Caco-2 (cell line): ENCODE measurements around the gene FGD1. TPM values are rescaled to one million over a fixed set of nuclear protein-coding genes. Genes with fewer than 3 reads are reported as not detected.

Source experiments
- BruUV-seq: library from RNA; stranded (reverse); fragments of 400-500 nt; replicated peaks from 2 replicates; lab custom pipeline; 2021; lab: Mats Ljungman, UMichigan
- CTCF ChIA-PET: fragments of 300-600 bp; sonication (Branson Sonifier 250); formaldehyde crosslinking; loops from one replicate; lab custom pipeline; 2022; ENCODE audit warnings: antibody characterized with exemption; lab: Charles Lee
- POLR2A ChIA-PET: fragments of 300-600 bp; sonication (Branson Sonifier 250); formaldehyde crosslinking; loops from one replicate; lab custom pipeline; 2022; ENCODE audit warnings: antibody characterized with exemption; lab: Charles Lee
- DNase-seq, 2 experiments: peaks; one replicate each; pipeline versions ENCODE4 v3.0.0 to v3.0.0-alpha.2; 2020 to 2022
- H3K27me3 ChIP-seq: replicated peaks from 2 replicates; pipeline ENCODE4 v1.6.0; 2011; ENCODE audit warnings: low read length; ENCODE audit not compliant: control insufficient read depth, insufficient read depth
- H3K36me3 ChIP-seq: 2 replicates; pipeline ENCODE4 v1.5.1; 2011; ENCODE audit warnings: low read length; ENCODE audit not compliant: control insufficient read depth, insufficient read depth
- H3K4me1 ChIP-seq: fragments of 250-450 bp; sonication (Bioruptor Pico); 2 replicates; pipeline ENCODE4 v1.5.1; 2020; ENCODE audit warnings: mild to moderate bottlenecking
- H3K4me3 ChIP-seq: 2 replicates; pipeline ENCODE4 v1.5.1; 2011; ENCODE audit warnings: low read depth, mild to moderate bottlenecking, control low read depth, low read length
- H3K9me3 ChIP-seq: fragments of 250-450 bp; sonication (Bioruptor Pico); 2 replicates; pipeline ENCODE4 v1.5.1; 2020; ENCODE audit warnings: mild to moderate bottlenecking, moderate library complexity
- H3K27ac Mint-ChIP-seq: one replicate; pipeline ENCODE4 v1.8.0; 2022; ENCODE audit warnings: mixed read lengths; ENCODE audit not compliant: unreplicated experiment
- H3K27me3 Mint-ChIP-seq: one replicate; pipeline ENCODE4 v1.8.0; 2022; ENCODE audit warnings: mixed read lengths; ENCODE audit not compliant: insufficient read depth, unreplicated experiment
- H3K36me3 Mint-ChIP-seq: one replicate; pipeline ENCODE4 v1.8.0; 2022; ENCODE audit warnings: mild to moderate bottlenecking, mixed read lengths; ENCODE audit not compliant: insufficient read depth, unreplicated experiment
- H3K4me1 Mint-ChIP-seq: one replicate; pipeline ENCODE4 v1.8.0; 2022; ENCODE audit warnings: low read depth, mixed read lengths; ENCODE audit not compliant: unreplicated experiment
- H3K4me3 Mint-ChIP-seq: one replicate; pipeline ENCODE4 v1.8.0; 2022; ENCODE audit warnings: mild to moderate bottlenecking, moderate library complexity, mixed read lengths; ENCODE audit not compliant: unreplicated experiment
- H3K9me3 Mint-ChIP-seq: one replicate; pipeline ENCODE4 v1.8.0; 2022; ENCODE audit warnings: mixed read lengths; ENCODE audit not compliant: unreplicated experiment
- CTCF ChIP-seq, 2 experiments: fragments of 200-600 bp in 1 of 2; IDR thresholded peaks; 1 replicate in 1 of 2; 2 replicates in 1 of 2; pipeline versions ENCODE4 v1.5.1 to v1.8.0; 2011 to 2022; ENCODE audit warnings: antibody characterized with exemption in 1 of 2, control low read depth in 1 of 2, inconsistent platforms in 1 of 2, low read depth in 1 of 2, low read length in 1 of 2, mild to moderate bottlenecking in 1 of 2, moderate library complexity in 1 of 2; ENCODE audit not compliant: insufficient read depth in 1 of 2, severe bottlenecking in 1 of 2, unreplicated experiment in 1 of 2
- intact Hi-C: fragments of 100-400 bp; cut with micrococcal nuclease; formaldehyde crosslinking; loops from one replicate; pipeline ENCODE4 v1.10.0; 2022; ENCODE audit not compliant: unreplicated experiment
- total RNA-seq: library from RNA; stranded (reverse); gene quantifications from 2 replicates; pipeline ENCODE4 v1.2.3, GENCODE V29; 2022

Gene FGD1
- total RNA-seq, 1 experiment from 2014 or later: 4.2 TPM

GRCh38 chrX:54411732-54412131 is 84.3 kb downstream of the FGD1 start:
- Histone ChIP-seq H3K9me3 (no peaks in the 10 kb centered on the region), H3K27me3 (no peaks in the 10 kb centered on the region), H3K36me3 (no peaks in the 10 kb centered on the region), H3K4me3 (no peak overlapping the region), H3K4me1 (no peaks in the 10 kb centered on the region)
- POLR2A ChIA-PET: no interaction called here
- Mint-ChIP-seq H3K9me3 (no peaks in the 10 kb centered on the region), H3K36me3 (no peaks in the 10 kb centered on the region), H3K4me1 (no peaks in the 10 kb centered on the region), H3K27ac (no peak overlapping the region), H3K4me3 (no peak overlapping the region), H3K27me3 (no peaks in the 10 kb centered on the region)
- no TSS peak for BruUV-seq
- intact Hi-C loops: no loop called here
- CTCF ChIA-PET: no interaction called here
- DNase-seq: no peak
- no peak for TF ChIP-seq CTCF (IDR thresholded peaks at IDR 0.05; ENCODE audit: insufficient read depth in 1 of 2, low read depth in 1 of 2, low read length in 1 of 2, severe bottlenecking in 1 of 2, unreplicated experiment in 1 of 2)

GRCh38 chrX:54407266-54407665 is 88.8 kb downstream of the FGD1 start:
- intact Hi-C loops: no loop called here
- no peak for TF ChIP-seq CTCF (IDR thresholded peaks at IDR 0.05; ENCODE audit: insufficient read depth in 1 of 2, low read depth in 1 of 2, low read length in 1 of 2, severe bottlenecking in 1 of 2, unreplicated experiment in 1 of 2)
- H3K4me3 Mint-ChIP-seq: no peak overlapping the region
- H3K9me3 Mint-ChIP-seq: no peaks in the 10 kb centered on the region
- no peaks in the 10 kb centered on the region for H3K36me3 Mint-ChIP-seq
- CTCF ChIA-PET: no interaction called here
- Histone ChIP-seq H3K4me3 (no peak overlapping the region), H3K27me3 (no peaks in the 10 kb centered on the region), H3K4me1 (no peaks in the 10 kb centered on the region), H3K9me3 (no peaks in the 10 kb centered on the region), H3K36me3 (no peaks in the 10 kb centered on the region)
- POLR2A ChIA-PET: no interaction called here
- DNase-seq: no peak
- H3K27me3 Mint-ChIP-seq: peaks cover 3% of the 10 kb centered on the region
- H3K27ac Mint-ChIP-seq: no peak overlapping the region
- no peaks in the 10 kb centered on the region for H3K4me1 Mint-ChIP-seq
- no TSS peak for BruUV-seq

- intact Hi-C loops: no loop called here
- no peak overlapping the region for H3K4me3 Mint-ChIP-seq
- H3K9me3 Mint-ChIP-seq: no peaks in the 10 kb centered on the region
- TF ChIP-seq CTCF (IDR thresholded peaks at IDR 0.05; ENCODE audit: insufficient read depth in 1 of 2, low read depth in 1 of 2, low read length in 1 of 2, severe bottlenecking in 1 of 2, unreplicated experiment in 1 of 2): no peak
- no peaks in the 10 kb centered on the region for H3K36me3 Mint-ChIP-seq
- DNase-seq: no peak
- CTCF ChIA-PET: no interaction called here
- Histone ChIP-seq H3K4me1 (no peaks in the 10 kb centered on the region), H3K27me3 (no peaks in the 10 kb centered on the region), H3K4me3 (no peak overlapping the region), H3K36me3 (no peaks in the 10 kb centered on the region), H3K9me3 (no peaks in the 10 kb centered on the region)
- no TSS peak for BruUV-seq
- POLR2A ChIA-PET: no interaction called here
- no peaks in the 10 kb centered on the region for H3K4me1 Mint-ChIP-seq
- no peak overlapping the region for H3K27ac Mint-ChIP-seq
- peaks cover 2% of the 10 kb centered on the region for H3K27me3 Mint-ChIP-seq
Measured at GRCh38 chrX:54397113-54397512, 98.9 kb downstream of the FGD1 start.

Other genes with a start within 250 kb of the FGD1 start
- not detected in 2 replicates for gene WNK3, start 138.2 kb downstream of the FGD1 start, total RNA-seq
- gene TSR2, start 55.8 kb downstream of the FGD1 start, total RNA-seq: 42.4 and 45.7 TPM in 2 replicates
- gene GNL3L, start 34.0 kb upstream of the FGD1 start, total RNA-seq: 61.0 and 64.3 TPM in 2 replicates